Pancreas (tissue), 10 donors: ENCODE measurements around the gene LEP. TPM values are rescaled to one million over a fixed set of nuclear protein-coding genes. Genes with fewer than 3 reads are reported as not detected.

ENCODE experiments used
- ATAC-seq, 4 donors: fragments of 200-7000 bp; cut with Tn5 transposase; one replicate each; pipeline versions ENCODE4 v1.8.0 to v1.9.1; 2020; ENCODE audit warnings: mild to moderate bottlenecking in 4 of 4, moderate library complexity in 4 of 4
- DNase-seq, 6 donors: peaks; one replicate each; pipeline ENCODE4 v3.0.0-alpha.2; 2020
- FAIRE-seq: peaks from 2 replicates; lab custom pipeline; 2012; peaks lifted over from hg19 to GRCh38; lab: Jason Lieb, UNC
- H3K27ac ChIP-seq, 4 donors: fragments of 200-600 bp; sonication (generic); 1 replicate in 3 of 4; 2 replicates in 1 of 4; pipeline versions ENCODE4 v1.5.0 to v1.8.0; 2020
- H3K27me3 ChIP-seq, 4 donors: fragments of 200-600 bp; one replicate each; pipeline ENCODE4 v1.8.0; 2021
- H3K36me3 ChIP-seq, 3 donors: fragments of 200-600 bp; sonication (generic) in 1 of 3; one replicate each; pipeline versions ENCODE4 v1.5.0 to v1.8.0; 2020 to 2021
- H3K4me1 ChIP-seq, 3 donors: fragments of 200-600 bp; one replicate each; pipeline ENCODE4 v1.8.0; 2021
- H3K4me3 ChIP-seq, 4 donors: fragments of 200-600 bp; sonication (generic) in 2 of 4; one replicate each; pipeline versions ENCODE4 v1.5.0 to v1.8.0; 2020 to 2021
- H3K9me3 ChIP-seq, 4 donors: fragments of 200-600 bp; one replicate each; pipeline ENCODE4 v1.8.0; 2021
- CTCF ChIP-seq, 4 donors: fragments of 200-600 bp; sonication (generic) in 3 of 4; IDR thresholded peaks; one replicate each; pipeline versions ENCODE4 v1.5.0 to v1.8.0; 2021; ENCODE audit warnings: antibody characterized with exemption in 4 of 4
- WGBS, 2 donors: extraction: QIAGEN DNeasy Blood & Tissue Kit; methylation state at CpG; one replicate each; pipeline ENCODE4 v1.1.7; 2013; 5-methylcytosine and 5-hydroxymethylcytosine counted together
- intact Hi-C, 3 donors: fragments of 100-400 bp; cut with DNase I; formaldehyde crosslinking; loops; one replicate each; pipeline versions ENCODE4 v1.11.1 to v1.14.2; 2022
- polyA plus RNA-seq, 2 donors: library from polyadenylated mRNA; stranded (reverse); fragments of 200-250 nt; gene quantifications; one replicate each; pipeline ENCODE4 v1.2.3, GENCODE V29; 2013
- total RNA-seq, 6 donors: library from RNA; stranded (reverse); fragmentation: NEBNext Ultra II Directional in 4 of 6; extraction: Animal tissue kit (Norgen Biotek cat#: 25700) in 4 of 6; gene quantifications; one replicate each; pipeline versions ENCODE4 v1.2.1 to v1.2.4, GENCODE V29; 2021 to 2023
- donor health status: healthy with polysubstance abuse.
- donor health status: DM: no; HTN: no; CAD: no; lungs with moderate emphysema.
- donor health status: DM: no; HTN: no; CAD: no.
- donor health status: control.
- donor health status: control.
- donor health status: Bipolar disorder and iron deficiency.
- donor health status: DM: yes; HTN: yes; CAD: no.
- donor health status: DM: no; HTN: no; CAD: no.
- donor health status: DM: no; HTN: no; CAD: no.
- donor health status: DM: yes; HTN: yes; CAD: no.

The LEP gene
- total and polyA plus RNA-seq, 8 donors: 0.05 to 5.2 (median 0.14) TPM; not detected in 1

- H3K4me3 ChIP-seq: no peak overlapping the region
- intact Hi-C loops: no loop called here
- ATAC-seq (no peak), FAIRE-seq (no peak), DNase-seq (no peak)
- no peaks in the 10 kb centered on the region for H3K36me3 ChIP-seq
- H3K9me3 ChIP-seq: peaks cover 0 to 5% (median 0%) of the 10 kb centered on the region in 4 donors
- no peak overlapping the region for H3K27ac ChIP-seq
- peaks cover 0 to 5% (median 0%) of the 10 kb centered on the region in 4 donors for H3K27me3 ChIP-seq
- TF ChIP-seq CTCF (IDR thresholded peaks at IDR 0.05): no peak
- 87 to 89% methylated on average over 4 of the region's 4 CpGs for WGBS, 2 donors
- H3K4me1 ChIP-seq: peaks cover 0 to 9% (median 0%) of the 10 kb centered on the region in 3 donors
Observed at GRCh38 chr7:128197989-128198580, 43.0 kb upstream of the LEP start.

GRCh38 chr7:128200376-128200775, 40.7 kb upstream of the LEP start:
- Histone ChIP-seq H3K4me1 (peaks cover 0 to 11% (median 5%) of the 10 kb centered on the region in 3 donors), H3K27ac (no peak overlapping the region), H3K27me3 (no peaks in the 10 kb centered on the region), H3K9me3 (no peaks in the 10 kb centered on the region), H3K36me3 (no peaks in the 10 kb centered on the region), H3K4me3 (no peak overlapping the region)
- no peak for TF ChIP-seq CTCF (IDR thresholded peaks at IDR 0.05)
- 82 to 86% methylated on average over 6 of the region's 6 CpGs for WGBS, 2 donors
- ATAC-seq: no peak
- FAIRE-seq: no peak
- DNase-seq: no peak
- intact Hi-C loops: loop anchor here in 1 of 3 donors (5.0 kb wide), 1 partner anchor 58 kb away; no protein-coding TSS in a partner anchor

GRCh38 chr7:128201067-128201689, 39.9 kb upstream of the LEP start:
- FAIRE-seq: no peak
- Histone ChIP-seq H3K9me3 (no peaks in the 10 kb centered on the region), H3K4me3 (peak overlapping the region in 3 of 4 donors; percentile 14 to 26 (median 16)), H3K27ac (no peak overlapping the region), H3K27me3 (no peaks in the 10 kb centered on the region), H3K4me1 (peaks cover 0 to 11% (median 5%) of the 10 kb centered on the region in 3 donors), H3K36me3 (no peaks in the 10 kb centered on the region)
- 7 to 10% methylated on average over 36 to 37 of the region's 37 CpGs for WGBS, 2 donors
- TF ChIP-seq CTCF (IDR thresholded peaks at IDR 0.05): no peak
- ATAC-seq: peak; percentile 35 to 71 (median 46)
- intact Hi-C loops: loop anchor here in 1 of 3 donors (5.0 kb wide), 1 partner anchor 59 kb away; no protein-coding TSS in a partner anchor
- DNase-seq: peak in 5 of 6 donors; percentile 15 to 79 (median 54)

- no peak for TF ChIP-seq CTCF (IDR thresholded peaks at IDR 0.05)
- DNase-seq (no peak), ATAC-seq (no peak), FAIRE-seq (no peak)
- Histone ChIP-seq H3K27me3 (no peaks in the 10 kb centered on the region), H3K4me1 (peaks cover 0 to 11% (median 5%) of the 10 kb centered on the region in 3 donors), H3K27ac (no peak overlapping the region), H3K36me3 (no peaks in the 10 kb centered on the region), H3K9me3 (no peaks in the 10 kb centered on the region), H3K4me3 (peak overlapping the region in 1 of 4 donors; percentile 26)
- intact Hi-C loops: loop anchor here in 1 of 3 donors (5.0 kb wide), 1 partner anchor 59 kb away; no protein-coding TSS in a partner anchor
- 52 to 55% methylated on average over 17 of the region's 17 CpGs for WGBS, 2 donors
Observed at GRCh38 chr7:128201690-128202085, 39.4 kb upstream of the LEP start.
